Measurements from ENCODE around the gene DUSP2.

- TF ChIP-seq, protein P1, sequence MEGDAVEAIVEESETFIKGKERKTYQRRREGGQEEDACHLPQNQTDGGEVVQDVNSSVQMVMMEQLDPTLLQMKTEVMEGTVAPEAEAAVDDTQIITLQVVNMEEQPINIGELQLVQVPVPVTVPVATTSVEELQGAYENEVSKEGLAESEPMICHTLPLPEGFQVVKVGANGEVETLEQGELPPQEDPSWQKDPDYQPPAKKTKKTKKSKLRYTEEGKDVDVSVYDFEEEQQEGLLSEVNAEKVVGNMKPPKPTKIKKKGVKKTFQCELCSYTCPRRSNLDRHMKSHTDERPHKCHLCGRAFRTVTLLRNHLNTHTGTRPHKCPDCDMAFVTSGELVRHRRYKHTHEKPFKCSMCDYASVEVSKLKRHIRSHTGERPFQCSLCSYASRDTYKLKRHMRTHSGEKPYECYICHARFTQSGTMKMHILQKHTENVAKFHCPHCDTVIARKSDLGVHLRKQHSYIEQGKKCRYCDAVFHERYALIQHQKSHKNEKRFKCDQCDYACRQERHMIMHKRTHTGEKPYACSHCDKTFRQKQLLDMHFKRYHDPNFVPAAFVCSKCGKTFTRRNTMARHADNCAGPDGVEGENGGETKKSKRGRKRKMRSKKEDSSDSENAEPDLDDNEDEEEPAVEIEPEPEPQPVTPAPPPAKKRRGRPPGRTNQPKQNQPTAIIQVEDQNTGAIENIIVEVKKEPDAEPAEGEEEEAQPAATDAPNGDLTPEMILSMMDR (IDR thresholded peaks at IDR 0.05) = no peak
- TF ChIP-seq POLR2A (IDR thresholded peaks at IDR 0.05) = no peak
Observed at GRCh38 chr2:96176661-96177060, 31.4 kb upstream of the DUSP2 start.

Measured in body of pancreas (tissue), 4 donors.